HCT116 (cell line): ENCODE results near the gene UBE2E2. TPM values are rescaled to one million over a fixed set of nuclear protein-coding genes. Genes with fewer than 3 reads are reported as not detected.

Experiments used
- ATAC-seq: fragments of 200-7000 bp; cut with Tn5 transposase; 2 replicates; pipeline ENCODE4 v1.9.1; 2020; ENCODE audit warnings: mild to moderate bottlenecking, moderate library complexity
- BruUV-seq: library from RNA; stranded (reverse); fragments of 400-500 nt; replicated peaks from 2 replicates; lab custom pipeline; 2021; lab: Mats Ljungman, UMichigan
- CTCF ChIA-PET: fragments of 300-600 bp; sonication (Branson Sonifier 250); formaldehyde crosslinking; loops from one replicate; lab custom pipeline; 2021; ENCODE audit warnings: antibody characterized with exemption; lab: Charles Lee
- POLR2A ChIA-PET: fragments of 300-600, 350-600 bp; sonication (Branson Sonifier 250); formaldehyde crosslinking; loops from one replicate; lab custom pipeline; 2021; ENCODE audit warnings: antibody characterized with exemption; lab: Charles Lee
- RAD21 ChIA-PET, 2 experiments: fragments of 300-600 bp; sonication (Branson Sonifier 250); formaldehyde crosslinking; loops; one replicate each; lab custom pipeline; 2023; ENCODE audit warnings: low total read pairs in 2 of 2; ENCODE audit not compliant: uncharacterized antibody in 2 of 2, unreplicated experiment in 2 of 2, low non-redundant PET in 1 of 2; lab: Charles Lee
- DNase-seq: peaks from one replicate; pipeline ENCODE4 v3.0.0-alpha.2; 2010; ENCODE audit warnings: low read depth, low spot score
- H2AFZ ChIP-seq: fragments of 200-600 bp; shearing (Covaris generic), sonication (generic); 2 replicates; pipeline ENCODE4 v1.6.1; 2017; ENCODE audit warnings: low read depth, mixed run types, mixed read lengths, antibody characterized with exemption, low read length; ENCODE audit not compliant: poor library complexity, severe bottlenecking
- H3K27ac ChIP-seq: 2 replicates; pipeline ENCODE4 v1.5.1; 2012; ENCODE audit warnings: low read depth, low read length
- H3K27me3 ChIP-seq: fragments of 200-600 bp; sonication (generic); 2 replicates; pipeline ENCODE4 v1.6.1; 2016; ENCODE audit warnings: mixed run types, low read length, mixed read lengths; ENCODE audit not compliant: insufficient read depth
- H3K36me3 ChIP-seq, 2 experiments: fragments of 200-500 bp in 1 of 2; fragments of 200-600 bp in 1 of 2; sonication (Bioruptor generic) in 1 of 2; sonication (generic) in 1 of 2; 2 replicates each; pipeline versions ENCODE4 v1.5.1 to v1.6.1; 2014 to 2016; ENCODE audit warnings: low read length in 2 of 2, inconsistent platforms in 1 of 2, mixed read lengths in 1 of 2, mixed run types in 1 of 2; ENCODE audit not compliant: insufficient read depth in 2 of 2, control insufficient read depth in 1 of 2
- H3K4me1 ChIP-seq, 2 experiments: fragments of 200-600 bp in 1 of 2; sonication (generic) in 1 of 2; 2 replicates each; pipeline versions ENCODE4 v1.5.1 to v1.6.1; 2012 to 2017; ENCODE audit warnings: low read length in 2 of 2, inconsistent platforms in 1 of 2, mild to moderate bottlenecking in 1 of 2, mixed read lengths in 1 of 2, mixed run types in 1 of 2, moderate library complexity in 1 of 2; ENCODE audit not compliant: insufficient read depth in 2 of 2, control insufficient read depth in 1 of 2
- H3K4me2 ChIP-seq: fragments of 200-600 bp; sonication (generic); 2 replicates; pipeline ENCODE4 v1.6.1; 2017; ENCODE audit warnings: mixed run types, low read length, mixed read lengths
- H3K4me3 ChIP-seq, 2 experiments: fragments of 200-600 bp in 1 of 2; sonication (generic) in 1 of 2; replicated peaks in 1 of 2; 2 replicates each; pipeline ENCODE4 v1.5.1; 2011 to 2016; ENCODE audit warnings: low read length in 2 of 2, control low read depth in 1 of 2, low read depth in 1 of 2, mild to moderate bottlenecking in 1 of 2, mixed read lengths in 1 of 2, mixed run types in 1 of 2
- H3K79me2 ChIP-seq: fragments of 200-600 bp; sonication (generic); 2 replicates; pipeline ENCODE4 v1.6.1; 2017; ENCODE audit warnings: mild to moderate bottlenecking, mixed run types, low read length, moderate library complexity, mixed read lengths; ENCODE audit not compliant: insufficient read depth
- H3K9ac ChIP-seq: fragments of 200-600 bp; sonication (generic); 2 replicates; pipeline ENCODE4 v1.6.1; 2016; ENCODE audit warnings: low read length, mixed read lengths
- H3K9me2 ChIP-seq: fragments of 200-600 bp; sonication (generic), shearing (Covaris generic); 2 replicates; pipeline ENCODE4 v1.6.1; 2017; ENCODE audit warnings: mixed run types, mild to moderate bottlenecking, moderate library complexity; ENCODE audit not compliant: insufficient read depth
- H3K9me3 ChIP-seq, 2 experiments: fragments of 200-500 bp in 1 of 2; fragments of 200-600 bp in 1 of 2; sonication (Bioruptor generic) in 1 of 2; sonication (generic) in 1 of 2; 2 replicates each; pipeline ENCODE4 v1.6.1; 2014 to 2017; ENCODE audit warnings: low read length in 2 of 2, mixed read lengths in 2 of 2, inconsistent platforms in 1 of 2, low read depth in 1 of 2, mild to moderate bottlenecking in 1 of 2, mixed run types in 1 of 2, moderate library complexity in 1 of 2; ENCODE audit not compliant: control insufficient read depth in 1 of 2, insufficient read depth in 1 of 2
- H4K20me1 ChIP-seq: fragments of 200-600 bp; sonication (generic), shearing (Covaris generic); 2 replicates; pipeline ENCODE4 v1.6.1; 2017; ENCODE audit warnings: mixed run types, mild to moderate bottlenecking, moderate library complexity; ENCODE audit not compliant: insufficient read depth
- ATF3 ChIP-seq: IDR thresholded peaks from 2 replicates; pipeline ENCODE4 v1.6.1; 2012
- CBX3 ChIP-seq: IDR thresholded peaks from 2 replicates; pipeline ENCODE4 v1.6.1; 2012; ENCODE audit warnings: low read depth
- CEBPB ChIP-seq: IDR thresholded peaks from 2 replicates; pipeline ENCODE4 v1.6.1; 2012; ENCODE audit warnings: low read depth
- EGR1 ChIP-seq: IDR thresholded peaks from 2 replicates; pipeline ENCODE4 v1.6.1; 2012; ENCODE audit warnings: low read depth
- ELF1 ChIP-seq: IDR thresholded peaks from 2 replicates; pipeline ENCODE4 v1.6.1; 2012; ENCODE audit warnings: low read depth, borderline replicate concordance
- EZH2phosphoT487 ChIP-seq: fragments of 200-600 bp; IDR thresholded peaks from 2 replicates; pipeline ENCODE4 v1.6.1; 2018; ENCODE audit warnings: antibody characterized with exemption, borderline replicate concordance
- FOSL1 ChIP-seq: IDR thresholded peaks from 2 replicates; pipeline ENCODE4 v1.6.1; 2012; ENCODE audit warnings: low read depth
- JUND ChIP-seq: IDR thresholded peaks from 2 replicates; pipeline ENCODE4 v1.6.1; 2012
- POLR2A ChIP-seq: IDR thresholded peaks from 2 replicates; pipeline ENCODE4 v1.7.0; 2011; ENCODE audit warnings: borderline replicate concordance; ENCODE audit not compliant: insufficient read depth, insufficient read length; ENCODE audit errors: extremely low read depth
- RAD21 ChIP-seq: IDR thresholded peaks from 2 replicates; pipeline ENCODE4 v1.6.1; 2012; ENCODE audit warnings: low read depth, mild to moderate bottlenecking
- SIN3A ChIP-seq: IDR thresholded peaks from 2 replicates; pipeline ENCODE4 v1.6.1; 2012; ENCODE audit warnings: low read depth
- SP1 ChIP-seq: IDR thresholded peaks from 2 replicates; pipeline ENCODE4 v1.6.1; 2012; ENCODE audit warnings: low read depth
- SRF ChIP-seq: IDR thresholded peaks from 2 replicates; pipeline ENCODE4 v1.6.1; 2012; ENCODE audit warnings: low read depth
- TCF7L2 ChIP-seq: IDR thresholded peaks from 2 replicates; pipeline ENCODE4 v1.7.0; 2011; ENCODE audit warnings: borderline replicate concordance, inconsistent platforms; ENCODE audit not compliant: insufficient read depth, insufficient read length; ENCODE audit errors: extremely low read depth
- YY1 ChIP-seq: IDR thresholded peaks from 2 replicates; pipeline ENCODE4 v1.6.1; 2011; ENCODE audit warnings: low read length, low read depth, moderate library complexity, mild to moderate bottlenecking; ENCODE audit not compliant: insufficient replicate concordance; ENCODE audit errors: extremely low read depth
- ZNF274 ChIP-seq: fragments of 200-500 bp; sonication (Bioruptor generic); IDR thresholded peaks from 2 replicates; pipeline ENCODE4 v1.6.1; 2014; ENCODE audit warnings: mild to moderate bottlenecking, low read depth, low read length, inconsistent platforms
- intact Hi-C: fragments of 100-400 bp; cut with micrococcal nuclease; formaldehyde crosslinking; loops from 2 replicates; pipeline ENCODE4 v1.10.0; 2022
- total RNA-seq: library from RNA; stranded (reverse); gene quantifications from one replicate; pipeline ENCODE4 v1.2.1, GENCODE V29; 2021; ENCODE audit not compliant: unreplicated experiment
- TF ChIP-seq, protein P1 (sequence below): IDR thresholded peaks from 2 replicates; pipeline ENCODE4 v1.6.1; 2012
- TF ChIP-seq, protein P2 (sequence below): IDR thresholded peaks from 2 replicates; pipeline ENCODE4 v1.6.1; 2012; ENCODE audit warnings: low read depth
- TF ChIP-seq, protein P3 (sequence below): IDR thresholded peaks from 2 replicates; pipeline ENCODE4 v1.6.1; 2011; ENCODE audit warnings: mild to moderate bottlenecking, low read length, moderate library complexity; ENCODE audit not compliant: insufficient replicate concordance; ENCODE audit errors: extremely low read depth

The UBE2E2 gene
- total RNA-seq, 1 experiment from 2014 or later, result 21.4 TPM

GRCh38 chr3:23592961-23593931, 390.1 kb downstream of the UBE2E2 start:
- Histone ChIP-seq H3K4me1 (no peaks in the 10 kb centered on the region), H3K4me3 (no peak overlapping the region), H3K27me3 (no peaks in the 10 kb centered on the region), H3K27ac (no peak overlapping the region), H3K36me3 (no peaks in the 10 kb centered on the region), H3K79me2 (no peaks in the 10 kb centered on the region), H3K4me2 (no peak overlapping the region), H3K9me2 (no peaks in the 10 kb centered on the region), H2AFZ (no peak overlapping the region), H4K20me1 (no peaks in the 10 kb centered on the region), H3K9me3 (no peaks in the 10 kb centered on the region), H3K9ac (no peak overlapping the region)
- ATAC-seq (no peak), DNase-seq (no peak)
- RAD21 ChIA-PET, result no interaction called here
- CTCF ChIA-PET, result no interaction called here
- POLR2A ChIA-PET, result no interaction called here
- TF ChIP-seq, protein P1, sequence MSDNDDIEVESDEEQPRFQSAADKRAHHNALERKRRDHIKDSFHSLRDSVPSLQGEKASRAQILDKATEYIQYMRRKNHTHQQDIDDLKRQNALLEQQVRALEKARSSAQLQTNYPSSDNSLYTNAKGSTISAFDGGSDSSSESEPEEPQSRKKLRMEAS, result no peak
- TF ChIP-seq, protein P2, sequence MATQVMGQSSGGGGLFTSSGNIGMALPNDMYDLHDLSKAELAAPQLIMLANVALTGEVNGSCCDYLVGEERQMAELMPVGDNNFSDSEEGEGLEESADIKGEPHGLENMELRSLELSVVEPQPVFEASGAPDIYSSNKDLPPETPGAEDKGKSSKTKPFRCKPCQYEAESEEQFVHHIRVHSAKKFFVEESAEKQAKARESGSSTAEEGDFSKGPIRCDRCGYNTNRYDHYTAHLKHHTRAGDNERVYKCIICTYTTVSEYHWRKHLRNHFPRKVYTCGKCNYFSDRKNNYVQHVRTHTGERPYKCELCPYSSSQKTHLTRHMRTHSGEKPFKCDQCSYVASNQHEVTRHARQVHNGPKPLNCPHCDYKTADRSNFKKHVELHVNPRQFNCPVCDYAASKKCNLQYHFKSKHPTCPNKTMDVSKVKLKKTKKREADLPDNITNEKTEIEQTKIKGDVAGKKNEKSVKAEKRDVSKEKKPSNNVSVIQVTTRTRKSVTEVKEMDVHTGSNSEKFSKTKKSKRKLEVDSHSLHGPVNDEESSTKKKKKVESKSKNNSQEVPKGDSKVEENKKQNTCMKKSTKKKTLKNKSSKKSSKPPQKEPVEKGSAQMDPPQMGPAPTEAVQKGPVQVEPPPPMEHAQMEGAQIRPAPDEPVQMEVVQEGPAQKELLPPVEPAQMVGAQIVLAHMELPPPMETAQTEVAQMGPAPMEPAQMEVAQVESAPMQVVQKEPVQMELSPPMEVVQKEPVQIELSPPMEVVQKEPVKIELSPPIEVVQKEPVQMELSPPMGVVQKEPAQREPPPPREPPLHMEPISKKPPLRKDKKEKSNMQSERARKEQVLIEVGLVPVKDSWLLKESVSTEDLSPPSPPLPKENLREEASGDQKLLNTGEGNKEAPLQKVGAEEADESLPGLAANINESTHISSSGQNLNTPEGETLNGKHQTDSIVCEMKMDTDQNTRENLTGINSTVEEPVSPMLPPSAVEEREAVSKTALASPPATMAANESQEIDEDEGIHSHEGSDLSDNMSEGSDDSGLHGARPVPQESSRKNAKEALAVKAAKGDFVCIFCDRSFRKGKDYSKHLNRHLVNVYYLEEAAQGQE, result no peak
- no peak for TF ChIP-seq CBX3
- TF ChIP-seq ZNF274, result no peak
- TF ChIP-seq EZH2phosphoT487, result no peak
- TF ChIP-seq TCF7L2, result no peak
- no peak for TF ChIP-seq RAD21
- TF ChIP-seq ATF3, result no peak
- TF ChIP-seq YY1, result no peak
- TF ChIP-seq, protein P3, sequence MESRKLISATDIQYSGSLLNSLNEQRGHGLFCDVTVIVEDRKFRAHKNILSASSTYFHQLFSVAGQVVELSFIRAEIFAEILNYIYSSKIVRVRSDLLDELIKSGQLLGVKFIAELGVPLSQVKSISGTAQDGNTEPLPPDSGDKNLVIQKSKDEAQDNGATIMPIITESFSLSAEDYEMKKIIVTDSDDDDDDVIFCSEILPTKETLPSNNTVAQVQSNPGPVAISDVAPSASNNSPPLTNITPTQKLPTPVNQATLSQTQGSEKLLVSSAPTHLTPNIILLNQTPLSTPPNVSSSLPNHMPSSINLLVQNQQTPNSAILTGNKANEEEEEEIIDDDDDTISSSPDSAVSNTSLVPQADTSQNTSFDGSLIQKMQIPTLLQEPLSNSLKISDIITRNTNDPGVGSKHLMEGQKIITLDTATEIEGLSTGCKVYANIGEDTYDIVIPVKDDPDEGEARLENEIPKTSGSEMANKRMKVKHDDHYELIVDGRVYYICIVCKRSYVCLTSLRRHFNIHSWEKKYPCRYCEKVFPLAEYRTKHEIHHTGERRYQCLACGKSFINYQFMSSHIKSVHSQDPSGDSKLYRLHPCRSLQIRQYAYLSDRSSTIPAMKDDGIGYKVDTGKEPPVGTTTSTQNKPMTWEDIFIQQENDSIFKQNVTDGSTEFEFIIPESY, result no peak
- no peak for TF ChIP-seq ELF1
- TF ChIP-seq SP1, result no peak
- TF ChIP-seq SRF, result no peak
- no peak for TF ChIP-seq CEBPB
- TF ChIP-seq EGR1, result no peak
- no peak for TF ChIP-seq FOSL1
- TF ChIP-seq SIN3A, result no peak
- TF ChIP-seq POLR2A, result no peak
- no peak for TF ChIP-seq JUND
- no TSS peak for BruUV-seq
- intact Hi-C loops, result no loop called here
